SW480 (cell line): ENCODE data around the gene CREB5.

Experiments used
- DNase-seq: peaks from one replicate; pipeline ENCODE4 v3.0.0-alpha.2; 2016; ENCODE audit warnings: low spot score

Gene CREB5

DNA sequence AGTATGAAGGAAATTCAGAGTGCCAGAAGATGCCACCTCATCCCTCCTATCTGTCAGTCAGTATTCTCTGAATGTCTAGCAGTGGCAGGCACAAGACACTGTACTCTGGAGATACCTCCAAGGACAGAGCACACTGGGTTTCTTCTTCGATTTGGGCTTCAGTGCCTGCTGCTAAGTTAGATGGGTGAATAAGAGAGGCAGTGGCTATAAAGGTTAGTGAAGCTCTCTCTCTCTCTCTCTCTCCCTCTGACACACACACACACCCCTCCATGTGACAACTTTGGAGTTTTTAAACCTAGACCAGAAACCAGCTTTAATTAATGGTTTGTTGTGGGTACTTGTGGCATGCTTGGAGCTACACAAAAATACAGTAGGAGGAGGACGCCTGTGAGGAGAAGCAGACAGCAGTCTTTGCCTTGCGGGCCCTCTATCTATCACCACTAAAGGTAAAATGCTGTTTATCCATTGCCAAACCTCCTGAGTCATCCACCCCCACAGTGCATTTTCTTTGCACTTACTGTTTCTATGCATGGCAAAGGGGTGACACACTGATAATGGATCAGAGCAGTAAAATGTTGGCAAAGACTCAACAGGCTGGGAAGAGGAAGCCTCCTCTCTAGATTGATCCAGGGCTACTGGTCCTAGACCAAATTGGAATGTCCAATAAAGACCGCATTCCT lies 443.4 kb downstream of the CREB5 start:
- peak; percentile 94 for DNase-seq

- no peak for DNase-seq
Observed at GRCh38 chr7:28856656-28857055, 444.3 kb downstream of the CREB5 start.

DNA sequence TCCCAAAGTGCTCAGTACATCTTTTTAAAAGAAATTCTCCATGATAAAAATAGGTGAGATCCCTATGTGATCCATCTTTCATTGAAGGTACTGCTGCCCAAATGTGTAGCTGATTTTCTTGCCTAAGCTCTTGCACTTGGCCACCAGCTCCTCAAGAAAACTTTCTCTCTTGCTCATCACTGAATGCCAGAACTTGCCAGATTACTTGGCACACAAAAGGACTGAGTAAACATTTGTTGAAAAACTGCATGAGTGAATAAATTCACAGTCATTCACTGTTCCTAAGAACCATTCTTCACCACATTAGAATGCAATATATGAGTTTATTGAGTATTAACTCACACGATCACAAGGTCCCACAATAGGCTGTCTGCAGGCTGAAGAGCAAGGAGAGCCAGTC lies 445.9 kb downstream of the CREB5 start:
- DNase-seq = no peak

- DNase-seq = no peak
Observed at GRCh38 chr7:28858895-28859294, 446.6 kb downstream of the CREB5 start.

DNA sequence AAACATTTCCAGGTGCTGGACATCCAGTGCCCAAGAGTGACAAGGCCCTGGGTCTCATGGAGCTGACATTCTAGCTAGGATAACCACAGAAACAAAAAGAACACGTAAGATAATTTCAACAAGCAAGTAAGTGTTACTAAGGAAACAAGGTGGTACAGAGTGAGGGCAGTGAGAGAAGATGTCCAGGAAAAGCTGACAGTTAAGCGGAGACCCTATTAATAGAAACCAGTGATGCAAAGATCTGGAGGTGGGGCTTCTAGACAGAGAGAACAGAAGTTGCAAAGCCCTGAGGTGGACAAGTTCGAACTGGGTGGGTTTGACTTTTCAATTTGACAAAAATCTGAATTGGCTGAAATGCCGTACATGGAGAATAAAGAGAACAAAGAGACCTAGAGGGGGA lies 449.5 kb downstream of the CREB5 start:
- DNase-seq = no peak

- DNase-seq = no peak
Observed at GRCh38 chr7:28862595-28863272, 450.4 kb downstream of the CREB5 start.

DNA sequence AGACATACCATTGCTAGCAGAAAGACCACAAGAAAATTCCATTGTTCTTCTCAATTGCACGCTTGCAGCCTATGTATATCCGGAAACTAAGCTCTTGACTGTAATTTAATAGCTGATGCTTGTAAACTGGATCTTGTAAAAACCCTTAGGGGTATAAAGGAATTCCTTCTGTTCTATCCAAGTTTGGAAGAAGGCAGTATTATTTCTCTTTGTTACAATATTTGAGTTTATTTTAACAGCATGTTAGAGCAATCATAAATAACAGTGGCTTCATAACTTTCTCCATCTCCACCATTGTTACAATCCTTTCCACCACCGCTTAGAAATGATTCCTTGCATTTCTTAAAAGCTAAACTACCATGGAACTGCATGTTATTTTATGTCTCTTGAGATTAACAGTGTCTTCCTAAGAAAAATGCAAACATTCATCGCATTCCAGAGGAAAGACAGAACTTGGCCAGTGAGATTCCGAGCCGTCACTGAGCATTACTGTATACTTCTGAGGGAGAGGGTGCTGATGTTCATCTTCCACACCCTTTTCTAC lies 453.4 kb downstream of the CREB5 start:
- DNase-seq = no peak

DNA sequence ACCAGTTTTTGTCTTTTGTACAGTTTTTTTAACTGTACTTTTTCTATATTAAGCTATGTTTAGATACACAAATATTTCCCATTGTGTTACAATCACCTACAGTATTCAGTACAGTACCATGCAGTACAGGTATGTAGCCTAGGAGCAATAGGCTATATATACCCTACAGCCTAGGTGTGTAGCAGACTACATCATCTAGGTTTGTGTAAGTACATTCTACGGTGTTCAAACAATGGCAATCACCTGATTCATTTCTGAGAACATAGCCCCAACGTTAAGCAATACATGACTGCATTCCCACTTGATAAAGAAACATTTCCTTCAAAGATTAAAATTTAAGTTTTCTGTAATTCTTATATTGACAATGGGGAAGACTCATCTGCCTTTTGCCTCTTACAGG lies 456.4 kb downstream of the CREB5 start:
- DNase-seq = no peak

GRCh38 chr7:28871077-28871476 lies 458.8 kb downstream of the CREB5 start:
- no peak for DNase-seq

DNA sequence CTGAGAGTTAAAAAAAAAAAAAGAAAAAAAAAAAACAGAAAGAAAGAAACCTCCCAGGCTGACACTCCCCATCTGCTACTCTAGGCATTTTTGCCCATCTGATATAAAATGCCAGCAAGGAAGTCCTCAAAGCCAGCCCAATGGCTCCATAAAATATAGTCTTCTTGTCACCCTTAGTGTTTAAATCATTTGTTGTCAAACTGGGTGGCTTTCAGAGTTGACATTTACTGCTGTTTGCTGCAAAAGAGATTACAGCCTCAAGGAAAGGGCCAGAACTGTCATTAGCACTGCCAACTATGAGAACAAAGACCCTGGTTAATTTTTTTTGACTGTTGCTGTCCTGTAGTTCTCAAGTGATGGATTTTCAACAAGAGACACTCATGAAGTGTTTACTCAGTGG lies 459.3 kb downstream of the CREB5 start:
- no peak for DNase-seq

- DNase-seq = no peak
Observed at GRCh38 chr7:28872226-28872625, 459.9 kb downstream of the CREB5 start.

DNA sequence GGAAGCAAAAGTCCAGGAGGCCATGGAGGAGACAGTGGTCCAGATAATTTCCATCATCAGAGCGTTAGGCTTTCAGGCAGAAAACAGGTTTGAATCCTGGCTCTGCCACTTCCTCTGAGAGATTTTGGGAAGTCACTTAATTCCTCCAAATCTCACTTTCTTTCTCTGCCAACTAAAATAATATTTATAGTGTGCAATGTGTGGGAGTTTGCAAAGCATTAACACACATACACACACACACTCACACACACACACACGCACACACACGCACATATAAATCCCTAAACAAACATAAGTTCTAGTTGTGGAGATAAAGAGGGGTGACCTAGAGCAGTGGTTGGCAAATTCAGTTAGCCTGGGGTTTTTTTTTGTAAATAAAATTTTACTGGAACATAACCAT lies 461.0 kb downstream of the CREB5 start:
- DNase-seq = no peak

- no peak for DNase-seq
Observed at GRCh38 chr7:28874001-28874400, 461.7 kb downstream of the CREB5 start.
